ENCODE results near the gene MAGI1.
A peak's percentile ranks its signal among the peaks of the same experiment; 100 is the strongest.

Gene MAGI1

GRCh38 chr3:65938676-65939075 is 100.0 kb downstream of the MAGI1 start:
- no peak for DNase-seq

DNA sequence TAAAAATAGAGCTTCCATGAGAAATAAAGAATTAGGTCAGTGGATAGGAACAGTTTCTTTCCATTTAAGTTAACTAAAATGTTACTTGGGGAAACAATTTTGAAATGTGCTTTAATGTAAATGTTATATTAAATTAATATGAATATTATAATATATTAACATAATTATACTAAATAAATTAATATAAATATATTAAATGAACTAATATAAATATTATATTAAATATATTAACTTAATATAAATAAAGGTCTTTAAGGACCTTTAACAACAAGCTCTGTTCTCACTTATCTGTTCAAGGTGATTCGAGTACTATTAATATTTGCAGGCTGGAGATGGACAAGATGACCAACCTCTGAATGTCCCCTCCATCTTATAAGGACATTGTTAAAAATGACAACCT is 100.6 kb downstream of the MAGI1 start:
- no peak for DNase-seq

- DNase-seq = no peak
These were observed 101.6 kb downstream of the MAGI1 start for GRCh38 chr3:65936908-65937638.

GRCh38 chr3:65935724-65936123 is 103.0 kb downstream of the MAGI1 start:
- DNase-seq = no peak

GRCh38 chr3:65930648-65931047 is 108.1 kb downstream of the MAGI1 start:
- DNase-seq = no peak

GRCh38 chr3:65928110-65928509 is 110.6 kb downstream of the MAGI1 start:
- no peak for DNase-seq

GRCh38 chr3:65927576-65927975 is 111.1 kb downstream of the MAGI1 start:
- DNase-seq = peak; percentile 59

GRCh38 chr3:65925254-65925954 is 113.3 kb downstream of the MAGI1 start:
- no peak for DNase-seq

DNA sequence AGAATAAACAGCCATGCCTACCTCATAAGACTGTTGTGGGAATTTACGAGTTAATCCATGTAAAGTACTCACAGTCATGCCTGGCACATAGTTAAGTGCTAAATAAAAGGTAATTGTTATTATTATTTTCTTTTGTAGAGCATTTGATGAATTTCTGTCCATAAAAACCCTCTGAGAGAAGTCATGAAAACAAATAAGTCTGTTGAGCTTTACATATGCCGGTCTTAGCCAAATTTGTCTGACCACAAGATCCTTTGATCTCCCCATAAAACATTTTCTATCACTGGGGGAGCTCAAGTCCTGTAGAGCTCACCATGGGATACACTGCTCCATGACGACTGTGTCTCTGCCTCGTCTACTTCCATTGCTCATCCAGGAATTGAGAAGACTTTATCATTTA is 114.0 kb downstream of the MAGI1 start:
- no peak for DNase-seq

GRCh38 chr3:65922441-65922840 is 116.3 kb downstream of the MAGI1 start:
- DNase-seq = no peak

DNA sequence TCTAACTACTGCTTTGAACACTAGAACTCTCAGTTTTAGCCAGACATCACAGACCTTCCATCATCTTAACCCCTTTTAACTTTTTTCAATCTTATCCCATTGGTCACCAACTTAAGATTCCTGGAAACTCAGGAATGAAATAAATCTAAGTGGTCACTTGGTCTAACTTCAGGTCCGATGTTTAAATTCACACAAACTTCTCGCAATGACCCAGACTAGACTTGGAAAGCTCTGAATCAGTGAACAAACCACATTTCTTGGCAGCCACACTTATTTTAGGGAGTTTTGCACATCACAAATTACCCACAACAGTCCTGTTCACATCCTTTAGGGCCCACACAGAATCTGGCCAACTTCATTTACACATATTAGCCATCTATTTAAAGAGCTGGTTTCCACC is 118.9 kb downstream of the MAGI1 start:
- no peak for DNase-seq

DNA sequence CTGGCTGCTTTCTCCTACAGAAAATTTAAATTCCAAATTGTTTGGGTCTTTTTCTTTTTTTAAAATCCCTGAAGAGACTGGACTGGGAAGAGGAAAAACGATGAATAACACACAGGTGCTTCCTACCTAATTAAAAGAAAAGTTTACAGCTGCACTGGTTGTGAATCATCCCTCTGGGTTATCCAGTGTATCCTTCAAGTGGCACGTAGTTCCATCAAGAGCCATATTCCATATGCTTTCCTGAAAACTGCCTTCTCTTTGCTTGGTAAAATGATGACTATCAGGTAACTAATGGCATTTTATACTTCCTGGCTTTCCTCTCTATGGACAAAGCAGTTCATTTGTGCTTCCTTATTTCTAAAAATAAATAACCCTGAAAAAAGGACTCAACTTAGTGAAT is 123.2 kb downstream of the MAGI1 start:
- DNase-seq = no peak

GRCh38 chr3:65914740-65915367 is 123.9 kb downstream of the MAGI1 start:
- no peak for DNase-seq

DNA sequence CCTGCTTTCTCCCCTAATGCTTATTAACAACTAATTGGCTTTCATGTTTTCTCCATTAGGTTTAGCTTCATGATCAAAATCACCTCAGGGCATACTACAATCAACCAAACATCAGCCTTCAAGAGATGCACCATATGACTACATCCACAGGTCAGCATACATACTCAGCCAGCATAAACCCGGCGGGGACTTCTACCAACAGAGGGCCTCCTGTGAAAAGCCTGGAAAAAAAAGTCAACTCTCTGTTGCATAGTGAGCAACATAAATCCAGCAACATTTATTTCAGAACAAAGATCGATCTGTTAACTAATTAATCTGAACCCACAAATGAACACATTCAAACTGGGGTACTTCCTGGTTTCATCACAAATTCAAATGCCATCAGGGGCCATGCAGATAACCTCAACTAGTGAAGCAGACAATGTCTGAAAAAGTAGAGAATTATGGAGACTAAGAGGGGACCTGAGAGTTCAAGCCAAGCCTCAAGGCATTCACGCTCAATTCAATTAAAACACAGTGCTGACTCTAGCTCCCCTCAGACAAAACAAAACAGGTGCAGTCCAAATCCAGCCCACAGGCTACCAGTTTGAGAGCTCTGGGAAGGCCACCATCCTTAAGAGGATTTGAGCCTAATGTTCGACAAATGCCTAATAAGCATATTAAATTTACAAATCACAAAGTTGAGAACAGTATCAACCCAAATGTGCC is 124.5 kb downstream of the MAGI1 start:
- DNase-seq = no peak

GRCh38 chr3:65912647-65913046 is 126.1 kb downstream of the MAGI1 start:
- no peak for DNase-seq

- no peak for DNase-seq
These were observed 130.1 kb downstream of the MAGI1 start for GRCh38 chr3:65908588-65908987.

- no peak for DNase-seq
These were observed 131.2 kb downstream of the MAGI1 start for GRCh38 chr3:65907232-65908130.

- no peak for DNase-seq
These were observed 132.9 kb downstream of the MAGI1 start for GRCh38 chr3:65905771-65906170.

GRCh38 chr3:65904016-65904415 is 134.7 kb downstream of the MAGI1 start:
- DNase-seq = no peak

DNA sequence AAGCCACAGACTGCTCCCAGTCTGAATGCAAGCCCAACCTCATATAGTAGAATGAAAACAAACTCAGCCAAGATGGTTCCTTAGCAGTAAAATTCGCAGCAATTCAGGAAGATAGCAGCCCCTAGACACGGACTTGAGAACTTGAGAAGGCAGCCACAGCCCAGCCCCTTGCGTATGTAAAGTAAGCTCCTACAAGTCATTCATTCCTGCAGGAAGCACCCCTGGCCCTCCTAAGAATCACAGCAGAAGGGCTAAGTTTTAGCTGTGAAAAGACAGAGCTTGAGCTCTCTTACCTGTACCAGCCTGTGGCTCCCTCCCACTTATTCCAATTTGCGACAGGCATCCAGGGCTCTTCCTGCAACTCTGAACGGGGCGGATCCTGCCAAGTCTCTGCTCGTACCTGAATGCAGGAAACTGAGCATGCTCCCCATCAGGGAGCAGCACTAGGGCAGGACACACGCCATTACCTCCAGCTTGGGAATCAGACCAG is 136.4 kb downstream of the MAGI1 start:
- peak; percentile 19 for DNase-seq

DNA sequence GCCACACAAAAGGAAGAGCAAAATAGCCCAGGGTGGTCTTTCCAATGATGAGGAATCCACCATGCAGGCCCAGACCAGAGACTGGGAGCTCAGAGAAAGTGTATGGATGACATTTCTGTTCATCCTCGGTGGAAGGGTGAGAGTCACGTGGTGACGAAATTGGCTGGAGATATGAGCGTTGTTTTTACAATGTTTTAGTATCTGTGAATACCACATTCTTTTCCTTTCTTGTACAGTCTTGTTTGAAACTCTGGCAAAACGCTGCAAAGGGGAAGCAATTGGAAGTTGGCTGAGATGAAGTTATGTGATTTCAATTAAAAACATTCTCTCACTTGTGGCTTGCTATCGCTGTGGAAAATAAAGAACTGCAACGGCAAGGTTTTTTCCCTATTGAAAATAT is 137.5 kb downstream of the MAGI1 start:
- DNase-seq = no peak

DNA sequence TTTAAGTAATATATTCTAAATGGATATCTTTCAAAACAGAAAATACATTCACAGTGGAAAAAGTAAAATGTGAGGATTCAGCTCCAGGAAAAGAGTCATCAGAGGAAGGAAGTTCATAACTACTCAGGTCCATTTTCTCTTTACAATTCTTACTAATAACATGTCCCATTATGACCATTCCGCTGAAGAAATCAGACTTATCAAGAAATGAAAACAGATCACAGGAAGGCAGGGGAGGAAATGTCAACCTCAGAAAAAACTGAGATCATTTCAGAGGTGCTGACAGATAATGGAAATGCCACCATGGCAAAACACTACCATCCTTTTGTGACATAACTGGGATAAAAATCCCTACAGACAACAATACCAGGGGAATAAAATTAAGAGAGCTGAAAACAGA is 139.5 kb downstream of the MAGI1 start:
- DNase-seq = no peak
